NT2/D1 (cell line): Measurements from ENCODE around the gene ADGRD1.

Experiments used
- DNase-seq: peaks from one replicate; pipeline ENCODE4 v3.0.0-alpha.2; 2011; ENCODE audit warnings: low read depth, low spot score
- H3K27me3 ChIP-seq: 2 replicates; pipeline ENCODE4 v1.6.0; 2011; ENCODE audit warnings: mild to moderate bottlenecking; ENCODE audit not compliant: insufficient read length, insufficient read depth
- H3K36me3 ChIP-seq: 2 replicates; pipeline ENCODE4 v1.6.1; 2011; ENCODE audit warnings: mild to moderate bottlenecking, low read length, mixed read lengths; ENCODE audit not compliant: insufficient read depth, insufficient read length
- H3K4me1 ChIP-seq: 2 replicates; pipeline ENCODE4 v1.5.1; 2011; ENCODE audit not compliant: insufficient read depth, insufficient read length
- H3K4me3 ChIP-seq: 2 replicates; pipeline ENCODE4 v1.5.1; 2011; ENCODE audit warnings: low read depth; ENCODE audit not compliant: insufficient read length
- H3K9ac ChIP-seq: 2 replicates; pipeline ENCODE4 v1.6.0; 2011; ENCODE audit warnings: low read depth; ENCODE audit not compliant: insufficient read length
- H3K9me3 ChIP-seq: 2 replicates; pipeline ENCODE4 v1.5.1; 2011; ENCODE audit warnings: mild to moderate bottlenecking, low read length; ENCODE audit not compliant: insufficient read depth
- SUZ12 ChIP-seq: IDR thresholded peaks from 2 replicates; pipeline ENCODE4 v1.6.1; 2011; ENCODE audit not compliant: insufficient read length, insufficient read depth; ENCODE audit errors: extremely low read depth
- YY1 ChIP-seq: IDR thresholded peaks from 2 replicates; pipeline ENCODE4 v1.6.1; 2011; ENCODE audit not compliant: insufficient read length, insufficient read depth
- ZNF274 ChIP-seq: IDR thresholded peaks from 2 replicates; pipeline ENCODE4 v1.6.1; 2011; ENCODE audit warnings: mild to moderate bottlenecking, low read depth, low read length

Gene ADGRD1

GRCh38 chr12:131163189-131163738 is 209.6 kb downstream of the ADGRD1 start:
- no peaks in the 10 kb centered on the region for H3K27me3 ChIP-seq
- H3K4me1 ChIP-seq, result no peaks in the 10 kb centered on the region
- no peaks in the 10 kb centered on the region for H3K36me3 ChIP-seq
- TF ChIP-seq YY1, result no peak
- no peak for TF ChIP-seq ZNF274
- TF ChIP-seq SUZ12, result no peak
- DNase-seq, result no peak
- H3K9ac ChIP-seq, result no peak overlapping the region
- H3K4me3 ChIP-seq, result no peak overlapping the region
- H3K9me3 ChIP-seq, result no peaks in the 10 kb centered on the region

- TF ChIP-seq SUZ12 (no peak), ZNF274 (no peak), YY1 (no peak)
- Histone ChIP-seq H3K4me1 (no peaks in the 10 kb centered on the region), H3K36me3 (no peaks in the 10 kb centered on the region), H3K4me3 (no peak overlapping the region), H3K9ac (no peak overlapping the region), H3K27me3 (no peaks in the 10 kb centered on the region), H3K9me3 (no peaks in the 10 kb centered on the region)
- no peak for DNase-seq
Observed at GRCh38 chr12:131164096-131164872, 210.6 kb downstream of the ADGRD1 start.

- Histone ChIP-seq H3K9me3 (no peaks in the 10 kb centered on the region), H3K9ac (no peak overlapping the region), H3K36me3 (no peaks in the 10 kb centered on the region), H3K4me1 (no peaks in the 10 kb centered on the region), H3K27me3 (no peaks in the 10 kb centered on the region), H3K4me3 (no peak overlapping the region)
- no peak for DNase-seq
- no peak for TF ChIP-seq SUZ12
- TF ChIP-seq ZNF274, result no peak
- no peak for TF ChIP-seq YY1
Observed at GRCh38 chr12:131166717-131167116, 213.0 kb downstream of the ADGRD1 start.

- H3K9me3 ChIP-seq, result no peaks in the 10 kb centered on the region
- no peak overlapping the region for H3K9ac ChIP-seq
- H3K4me1 ChIP-seq, result no peaks in the 10 kb centered on the region
- TF ChIP-seq SUZ12 (no peak), YY1 (no peak), ZNF274 (no peak)
- no peak for DNase-seq
- no peaks in the 10 kb centered on the region for H3K27me3 ChIP-seq
- no peak overlapping the region for H3K4me3 ChIP-seq
- H3K36me3 ChIP-seq, result no peaks in the 10 kb centered on the region
Observed at GRCh38 chr12:131167334-131167733, 213.6 kb downstream of the ADGRD1 start.

- no peak overlapping the region for H3K4me3 ChIP-seq
- H3K36me3 ChIP-seq, result no peaks in the 10 kb centered on the region
- H3K9ac ChIP-seq, result no peak overlapping the region
- no peaks in the 10 kb centered on the region for H3K27me3 ChIP-seq
- no peak for DNase-seq
- TF ChIP-seq ZNF274 (no peak), SUZ12 (no peak), YY1 (no peak)
- peaks cover 13% of the 10 kb centered on the region; the same call in 1 of the 2 replicates for H3K9me3 ChIP-seq
- no peaks in the 10 kb centered on the region for H3K4me1 ChIP-seq
Observed at GRCh38 chr12:131171029-131171428, 217.3 kb downstream of the ADGRD1 start.

- H3K9me3 ChIP-seq, result peaks cover 13% of the 10 kb centered on the region; the same call in 1 of the 2 replicates
- H3K27me3 ChIP-seq, result no peaks in the 10 kb centered on the region
- no peak overlapping the region for H3K9ac ChIP-seq
- H3K4me3 ChIP-seq, result no peak overlapping the region
- H3K4me1 ChIP-seq, result no peaks in the 10 kb centered on the region
- no peak for TF ChIP-seq SUZ12
- no peak for TF ChIP-seq ZNF274
- TF ChIP-seq YY1, result no peak
- no peaks in the 10 kb centered on the region for H3K36me3 ChIP-seq
- no peak for DNase-seq
Observed at GRCh38 chr12:131174901-131175300, 221.2 kb downstream of the ADGRD1 start.

GRCh38 chr12:131176266-131176665 is 222.6 kb downstream of the ADGRD1 start:
- H3K9ac ChIP-seq, result no peak overlapping the region
- no peaks in the 10 kb centered on the region for H3K36me3 ChIP-seq
- no peaks in the 10 kb centered on the region for H3K27me3 ChIP-seq
- no peak for TF ChIP-seq YY1
- H3K9me3 ChIP-seq, result peaks cover 13% of the 10 kb centered on the region; the same call in 1 of the 2 replicates
- no peak overlapping the region for H3K4me3 ChIP-seq
- DNase-seq, result no peak
- no peaks in the 10 kb centered on the region for H3K4me1 ChIP-seq
